Measurements from ENCODE around the gene SIMC1.
A peak's percentile ranks its signal among the peaks of the same experiment; 100 is the strongest.

Gene SIMC1

DNA sequence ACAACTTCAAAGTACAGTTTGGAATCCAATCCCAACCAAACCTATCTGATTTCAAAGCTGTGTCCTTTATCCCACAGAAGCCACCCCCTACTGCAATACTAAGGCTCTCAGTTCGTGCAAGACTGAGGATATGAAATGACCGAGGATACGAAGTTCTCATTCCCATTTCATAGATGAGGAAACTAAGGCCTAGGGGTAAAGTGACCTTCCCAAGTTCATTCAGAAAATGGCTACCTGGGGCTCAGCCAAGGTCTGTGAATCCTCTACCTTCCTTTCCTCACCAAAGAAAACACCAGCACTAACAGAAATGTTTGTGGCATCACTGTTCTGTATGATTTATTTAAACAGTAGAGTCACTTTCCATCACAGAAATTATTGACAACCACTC lies 117.9 kb downstream of the SIMC1 start:
- no peak overlapping the region for H3K4me2 ChIP-seq (ENCODE audit: low read length)
- peaks cover 7% of the 10 kb centered on the region for H3K4me1 ChIP-seq (ENCODE audit: control insufficient read depth, insufficient read depth, low read length)
- H3K27me3 ChIP-seq (ENCODE audit: control insufficient read depth, insufficient read depth, low read length) = no peaks in the 10 kb centered on the region
- no peak overlapping the region for H3K4me3 ChIP-seq (ENCODE audit: low read length)
- no peaks in the 10 kb centered on the region for H3K9me3 ChIP-seq (replicated peaks; ENCODE audit: low read length)
- H3K36me3 ChIP-seq (ENCODE audit: insufficient read depth, low read length) = peaks cover 52% of the 10 kb centered on the region
- no peak overlapping the region for H3K9ac ChIP-seq (ENCODE audit: low read depth, low read length)

GRCh38 chr5:176359658-176360057 lies 121.4 kb downstream of the SIMC1 start:
- peak overlapping the region; percentile 15 for H3K4me3 ChIP-seq (ENCODE audit: low read length)
- peaks cover 27% of the 10 kb centered on the region for H3K36me3 ChIP-seq (ENCODE audit: insufficient read depth, low read length)
- H3K9me3 ChIP-seq (replicated peaks; ENCODE audit: low read length) = no peaks in the 10 kb centered on the region
- no peak overlapping the region for H3K9ac ChIP-seq (ENCODE audit: low read depth, low read length)
- H3K4me2 ChIP-seq (ENCODE audit: low read length) = peak overlapping the region; percentile 85
- peaks cover 11% of the 10 kb centered on the region for H3K4me1 ChIP-seq (ENCODE audit: control insufficient read depth, insufficient read depth, low read length)
- no peaks in the 10 kb centered on the region for H3K27me3 ChIP-seq (ENCODE audit: control insufficient read depth, insufficient read depth, low read length)

- H3K4me2 ChIP-seq (ENCODE audit: low read length) = peak overlapping the region; percentile 85
- peak overlapping the region; percentile 93 for H3K9ac ChIP-seq (ENCODE audit: low read depth, low read length)
- H3K9me3 ChIP-seq (replicated peaks; ENCODE audit: low read length) = no peaks in the 10 kb centered on the region
- H3K36me3 ChIP-seq (ENCODE audit: insufficient read depth, low read length) = peaks cover 19% of the 10 kb centered on the region
- H3K27me3 ChIP-seq (ENCODE audit: control insufficient read depth, insufficient read depth, low read length) = no peaks in the 10 kb centered on the region
- peak overlapping the region; percentile 93 for H3K4me3 ChIP-seq (ENCODE audit: low read length)
- peaks cover 14% of the 10 kb centered on the region for H3K4me1 ChIP-seq (ENCODE audit: control insufficient read depth, insufficient read depth, low read length)
Measured at GRCh38 chr5:176360894-176361436, 122.7 kb downstream of the SIMC1 start.

DNA sequence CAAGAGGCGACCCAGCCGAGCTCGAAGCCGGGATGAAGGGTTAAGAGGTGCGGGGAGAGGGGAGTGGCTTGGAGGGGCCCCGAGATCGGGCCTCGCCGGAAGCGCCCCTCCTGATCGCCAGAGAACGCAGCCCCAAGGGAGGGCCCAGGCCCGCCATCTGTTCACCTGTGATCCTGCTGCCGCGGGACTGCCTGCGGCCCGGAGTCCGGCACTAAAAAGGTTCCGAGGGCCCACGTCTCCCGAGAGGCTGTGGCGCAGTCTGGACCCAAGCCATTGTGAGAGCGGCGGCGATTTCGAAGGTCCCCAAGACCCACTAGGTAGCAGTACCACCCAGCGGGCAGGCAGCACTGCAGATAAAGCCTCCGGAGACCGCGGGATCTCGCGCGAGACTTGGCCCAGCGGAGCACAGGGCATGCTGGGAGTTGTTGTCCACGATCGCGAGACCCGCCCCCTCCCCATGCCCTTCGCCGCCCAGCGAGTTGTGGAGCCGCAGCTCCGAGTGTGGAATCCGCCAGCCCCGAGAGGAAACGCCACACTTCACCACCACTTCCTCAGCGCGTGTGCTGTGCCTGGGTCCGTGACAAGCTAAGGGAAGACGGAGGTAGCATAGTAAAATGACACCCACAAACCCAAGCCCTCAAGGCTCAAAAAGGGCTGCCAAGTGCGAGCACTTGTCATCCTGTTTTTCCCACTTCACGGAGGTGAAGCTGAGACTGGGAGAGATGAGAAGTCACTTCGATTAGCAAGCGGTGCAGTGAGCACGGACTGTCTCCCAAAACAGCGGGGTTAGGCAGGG lies 123.4 kb downstream of the SIMC1 start, which contains the start of gene KIAA1191:
Gene KIAA1191 (minus strand): TSS at position 328 of the 796 bp plus-strand sequence. CDS start 2,256 bp downstream, outside the sequence.
- Histone ChIP-seq H3K36me3 (ENCODE audit: insufficient read depth, low read length) (peaks cover 16% of the 10 kb centered on the region), H3K27me3 (ENCODE audit: control insufficient read depth, insufficient read depth, low read length) (no peaks in the 10 kb centered on the region), H3K4me2 (ENCODE audit: low read length) (peak within 1 kb of the TSS; percentile 85), H3K4me1 (ENCODE audit: control insufficient read depth, insufficient read depth, low read length) (peaks cover 20% of the 10 kb centered on the region), H3K4me3 (ENCODE audit: low read length) (peak within 1 kb of the TSS; percentile 93), H3K9me3 (replicated peaks; ENCODE audit: low read length) (no peaks in the 10 kb centered on the region), H3K9ac (ENCODE audit: low read depth, low read length) (peak within 1 kb of the TSS; percentile 93)

DNA sequence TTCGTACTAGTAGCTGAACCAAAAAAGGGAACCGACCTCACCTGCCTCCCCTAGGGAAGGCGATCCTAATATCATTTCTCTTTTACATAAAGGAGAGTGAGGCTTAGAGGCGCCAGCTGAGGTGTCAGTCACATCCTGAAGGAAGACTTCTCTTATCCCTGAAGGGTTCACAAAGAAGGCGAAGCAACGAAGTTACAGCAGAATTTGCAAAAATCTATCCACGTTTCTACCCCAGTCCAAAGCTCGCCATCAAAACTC lies 123.9 kb downstream of the SIMC1 start:
- Histone ChIP-seq H3K4me3 (ENCODE audit: low read length) (peak overlapping the region; percentile 93), H3K4me2 (ENCODE audit: low read length) (peak overlapping the region; percentile 85), H3K9me3 (replicated peaks; ENCODE audit: low read length) (no peaks in the 10 kb centered on the region), H3K27me3 (ENCODE audit: control insufficient read depth, insufficient read depth, low read length) (no peaks in the 10 kb centered on the region), H3K36me3 (ENCODE audit: insufficient read depth, low read length) (peaks cover 14% of the 10 kb centered on the region), H3K4me1 (ENCODE audit: control insufficient read depth, insufficient read depth, low read length) (peaks cover 20% of the 10 kb centered on the region), H3K9ac (ENCODE audit: low read depth, low read length) (peak overlapping the region; percentile 93)

DNA sequence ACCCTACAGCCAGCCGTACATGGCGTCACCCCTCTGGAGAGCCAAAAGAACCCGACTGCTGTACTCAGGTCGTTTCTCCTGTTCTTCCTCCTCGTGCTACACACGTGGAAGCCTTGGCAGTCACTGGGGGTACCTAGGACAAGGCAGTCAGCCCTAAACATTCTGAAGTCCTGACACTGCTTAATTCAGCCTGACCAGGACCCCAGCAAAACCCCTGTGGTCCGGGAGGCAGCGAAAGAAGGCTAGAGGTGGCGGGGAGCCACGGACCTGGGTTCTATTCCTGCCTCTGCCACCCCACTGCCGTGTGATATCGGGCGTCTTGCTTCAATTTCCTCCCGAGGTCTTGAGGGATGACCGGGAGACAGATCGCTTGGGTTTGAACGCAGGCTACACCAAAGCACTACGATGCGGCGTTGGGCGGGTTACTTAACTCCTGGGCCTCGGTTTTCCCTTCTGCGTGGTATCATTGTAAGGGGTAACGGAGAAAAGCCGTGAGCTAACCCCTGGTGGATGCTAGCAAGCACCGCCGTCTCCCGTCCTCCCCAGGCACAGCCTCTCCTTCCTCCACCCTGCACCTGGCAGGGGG lies 126.6 kb downstream of the SIMC1 start:
- peak overlapping the region; percentile 87 for H3K4me3 ChIP-seq (ENCODE audit: low read length)
- H3K4me2 ChIP-seq (ENCODE audit: low read length) = peak overlapping the region; percentile 92
- H3K27me3 ChIP-seq (ENCODE audit: control insufficient read depth, insufficient read depth, low read length) = no peaks in the 10 kb centered on the region
- peak overlapping the region; percentile 88 for H3K9ac ChIP-seq (ENCODE audit: low read depth, low read length)
- peaks cover 16% of the 10 kb centered on the region for H3K36me3 ChIP-seq (ENCODE audit: insufficient read depth, low read length)
- H3K9me3 ChIP-seq (replicated peaks; ENCODE audit: low read length) = no peaks in the 10 kb centered on the region
- peaks cover 15% of the 10 kb centered on the region for H3K4me1 ChIP-seq (ENCODE audit: control insufficient read depth, insufficient read depth, low read length)

GRCh38 chr5:176365351-176366231 lies 127.4 kb downstream of the SIMC1 start, which contains the start of gene ARL10:
ARL10 (plus strand) TSS chr5:176365487; CDS start chr5:176365564, 77 bp downstream.
- H3K36me3 ChIP-seq (ENCODE audit: insufficient read depth, low read length) = peaks cover 21% of the 10 kb centered on the region
- H3K4me1 ChIP-seq (ENCODE audit: control insufficient read depth, insufficient read depth, low read length) = peaks cover 13% of the 10 kb centered on the region
- peak within 1 kb of the TSS; percentile 92 for H3K4me2 ChIP-seq (ENCODE audit: low read length)
- peak within 1 kb of the TSS; percentile 88 for H3K9ac ChIP-seq (ENCODE audit: low read depth, low read length)
- H3K9me3 ChIP-seq (replicated peaks; ENCODE audit: low read length) = no peaks in the 10 kb centered on the region
- no peaks in the 10 kb centered on the region for H3K27me3 ChIP-seq (ENCODE audit: control insufficient read depth, insufficient read depth, low read length)
- H3K4me3 ChIP-seq (ENCODE audit: low read length) = peak within 1 kb of the TSS; percentile 87

DNA sequence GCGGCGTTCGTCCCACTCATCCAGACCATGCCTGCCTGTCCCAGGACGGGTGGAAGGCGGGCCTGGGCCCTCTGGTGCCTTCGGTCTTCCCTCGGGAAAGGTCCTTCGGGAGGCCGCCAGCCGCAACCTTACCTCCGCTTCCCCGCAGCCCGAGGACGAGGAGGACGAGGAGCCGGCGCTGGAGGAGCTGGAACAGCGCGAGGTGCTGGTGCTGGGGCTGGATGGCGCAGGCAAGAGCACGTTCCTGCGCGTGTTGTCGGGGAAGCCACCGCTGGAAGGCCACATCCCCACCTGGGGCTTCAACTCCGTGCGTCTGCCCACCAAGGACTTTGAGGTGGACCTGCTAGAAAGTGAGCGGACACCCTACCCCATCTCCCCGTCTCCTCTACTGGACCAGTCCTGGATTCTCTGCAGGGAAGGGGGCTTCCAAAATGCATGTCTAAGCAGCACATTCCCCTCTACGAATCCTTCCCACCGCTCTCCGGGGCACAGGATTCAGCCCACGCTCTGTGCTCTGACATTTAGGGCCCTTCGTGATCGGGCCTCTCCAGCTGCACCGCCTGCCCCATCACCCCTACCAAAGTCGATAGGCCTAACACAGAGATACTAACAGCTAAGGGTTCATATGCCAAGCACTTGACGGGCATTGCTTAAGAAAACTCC lies 128.1 kb downstream of the SIMC1 start:
- H3K27me3 ChIP-seq (ENCODE audit: control insufficient read depth, insufficient read depth, low read length) = no peaks in the 10 kb centered on the region

DNA sequence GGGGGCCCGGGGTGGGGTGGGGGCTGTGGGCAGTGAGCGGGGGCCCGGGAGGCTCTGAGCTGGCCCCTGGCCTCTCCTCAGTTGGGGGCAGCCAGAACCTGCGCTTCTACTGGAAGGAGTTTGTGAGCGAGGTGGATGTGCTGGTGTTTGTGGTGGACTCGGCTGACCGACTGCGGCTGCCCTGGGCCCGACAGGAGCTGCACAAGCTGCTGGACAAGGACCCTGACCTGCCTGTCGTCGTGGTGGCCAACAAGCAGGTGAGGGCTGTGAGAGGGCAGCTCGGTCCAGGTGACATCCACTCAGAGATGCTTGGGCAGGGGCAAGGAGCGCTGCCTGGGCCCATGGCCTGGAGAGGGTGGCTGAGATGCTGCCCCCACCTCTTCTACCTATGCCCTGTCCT lies 130.5 kb downstream of the SIMC1 start:
- no peak overlapping the region for H3K4me2 ChIP-seq (ENCODE audit: low read length)
- no peaks in the 10 kb centered on the region for H3K27me3 ChIP-seq (ENCODE audit: control insufficient read depth, insufficient read depth, low read length)
- peaks cover 10% of the 10 kb centered on the region for H3K4me1 ChIP-seq (ENCODE audit: control insufficient read depth, insufficient read depth, low read length)
- no peak overlapping the region for H3K4me3 ChIP-seq (ENCODE audit: low read length)
- peaks cover 46% of the 10 kb centered on the region for H3K36me3 ChIP-seq (ENCODE audit: insufficient read depth, low read length)
- no peak overlapping the region for H3K9ac ChIP-seq (ENCODE audit: low read depth, low read length)
- H3K9me3 ChIP-seq (replicated peaks; ENCODE audit: low read length) = no peaks in the 10 kb centered on the region

More for the DNA sequence above, 128.1 kb downstream of the SIMC1 start:
- H3K4me2 ChIP-seq (ENCODE audit: low read length) = peak overlapping the region; percentile 92
- no peaks in the 10 kb centered on the region for H3K9me3 ChIP-seq (replicated peaks; ENCODE audit: low read length)
- H3K9ac ChIP-seq (ENCODE audit: low read depth, low read length) = peak overlapping the region; percentile 88
- peaks cover 13% of the 10 kb centered on the region for H3K4me1 ChIP-seq (ENCODE audit: control insufficient read depth, insufficient read depth, low read length)
- H3K36me3 ChIP-seq (ENCODE audit: insufficient read depth, low read length) = peaks cover 27% of the 10 kb centered on the region
- H3K4me3 ChIP-seq (ENCODE audit: low read length) = peak overlapping the region; percentile 87

DNA sequence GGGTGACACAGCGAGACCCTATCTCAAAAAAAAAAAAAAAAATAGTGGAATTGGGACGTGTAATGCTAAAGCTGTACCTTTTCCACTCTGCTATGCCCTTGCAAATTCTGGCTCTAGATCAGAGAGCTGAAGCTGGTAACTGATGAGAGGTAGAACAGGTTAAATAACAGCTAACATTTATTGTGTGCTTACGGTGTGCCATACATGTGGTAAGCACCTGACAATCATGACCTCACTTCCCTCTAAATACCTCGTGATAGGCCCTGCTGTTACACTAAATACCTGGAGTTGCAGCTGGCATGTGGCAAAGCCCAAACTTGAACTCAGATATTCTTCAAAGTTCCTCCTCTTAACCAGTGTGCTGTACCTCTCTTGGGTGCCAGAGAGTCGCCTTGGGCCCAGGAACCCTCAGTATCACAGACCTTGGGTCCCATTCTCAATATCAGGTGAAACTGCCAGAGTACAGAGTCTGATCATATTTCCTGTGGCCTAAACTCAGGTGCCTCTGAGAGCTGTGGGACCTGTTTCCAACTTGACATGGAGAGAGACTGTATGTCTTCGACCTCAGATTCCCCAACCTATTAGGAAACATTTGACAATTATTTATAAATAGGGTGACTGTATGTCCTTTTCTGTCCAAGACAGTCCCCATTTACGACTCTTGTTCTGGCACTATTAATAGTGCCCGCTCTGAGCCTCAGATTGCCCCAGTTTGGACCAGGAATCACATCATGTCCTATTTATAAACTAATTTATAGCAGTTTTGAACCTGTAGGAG lies 131.9 kb downstream of the SIMC1 start:
- Histone ChIP-seq H3K9ac (ENCODE audit: low read depth, low read length) (no peak overlapping the region), H3K36me3 (ENCODE audit: insufficient read depth, low read length) (peaks cover 46% of the 10 kb centered on the region), H3K4me3 (ENCODE audit: low read length) (no peak overlapping the region)

More for the DNA sequence above, 131.9 kb downstream of the SIMC1 start:
- no peak overlapping the region for H3K4me2 ChIP-seq (ENCODE audit: low read length)
- H3K4me1 ChIP-seq (ENCODE audit: control insufficient read depth, insufficient read depth, low read length) = peaks cover 6% of the 10 kb centered on the region
- no peaks in the 10 kb centered on the region for H3K27me3 ChIP-seq (ENCODE audit: control insufficient read depth, insufficient read depth, low read length)
- H3K9me3 ChIP-seq (replicated peaks; ENCODE audit: low read length) = no peaks in the 10 kb centered on the region
